Testis (tissue), 3 donors: Measurements from ENCODE around the gene MUS81. TPM values are rescaled to one million over a fixed set of nuclear protein-coding genes. Genes with fewer than 3 reads are reported as not detected.

Source experiments
- DNase-seq: peaks from one replicate; pipeline ENCODE4 v3.0.0-alpha.2; 2019
- H3K27ac ChIP-seq, 2 donors: fragments of 200-600 bp; sonication (generic); one replicate each; pipeline ENCODE4 v1.5.1; 2019
- H3K27me3 ChIP-seq: fragments of 200-600 bp; sonication (generic); one replicate; pipeline ENCODE4 v1.5.1; 2019
- H3K36me3 ChIP-seq: fragments of 200-600 bp; sonication (generic); one replicate; pipeline ENCODE4 v1.5.1; 2017; ENCODE audit warnings: low read depth; ENCODE audit errors: missing control alignments
- H3K4me1 ChIP-seq: fragments of 200-600 bp; sonication (generic); one replicate; pipeline ENCODE4 v1.5.1; 2019
- H3K4me3 ChIP-seq, 2 donors: fragments of 200-600 bp; sonication (generic); one replicate each; pipeline ENCODE4 v1.5.1; 2017 to 2019
- H3K9me3 ChIP-seq: fragments of 200-600 bp; sonication (generic); one replicate; pipeline ENCODE4 v1.5.1; 2017
- CTCF ChIP-seq, 3 experiments: fragments of 450-650 bp in 2 of 3; fragments of 200-600 bp in 1 of 3; sonication (generic) in 1 of 3; IDR thresholded peaks; one replicate each; pipeline ENCODE4 v1.5.1; 2016 to 2019; ENCODE audit warnings: antibody characterized with exemption in 3 of 3, mild to moderate bottlenecking in 2 of 3, moderate library complexity in 1 of 3
- POLR2A ChIP-seq: fragments of 450-650 bp; IDR thresholded peaks from one replicate; pipeline ENCODE4 v1.6.1; 2017; ENCODE audit warnings: antibody characterized with exemption, mild to moderate bottlenecking, moderate library complexity
- WGBS, 2 donors: methylation state at CpG; one replicate each; pipeline ENCODE4 v1.1.5; 2018; 5-methylcytosine and 5-hydroxymethylcytosine counted together
- intact Hi-C: fragments of 100-400 bp; cut with DNase I; formaldehyde crosslinking; loops from one replicate; pipeline ENCODE4 v1.15.1; 2023; ENCODE audit warnings: low total_unique reads
- polyA plus RNA-seq: library from polyadenylated mRNA; stranded (reverse); fragments of 350-450 nt; fragmentation: Illumina TruSeq; extraction: RNeasy Lipid Tissue Mini Kit (QIAGEN cat#74804); gene quantifications from one replicate; pipeline ENCODE4 v1.2.3, GENCODE V29; 2014; ENCODE audit warnings: low read depth, low replicate concordance; ENCODE audit not compliant: insufficient read depth
- total RNA-seq, 2 donors: library from RNA; depleted of rRNA; stranded (reverse); fragments of >200 nt; gene quantifications; one replicate each; pipeline ENCODE4 v1.2.3, GENCODE V29; 2016

MUS81 gene
- total and polyA plus RNA-seq, 3 donors from 2014 or later = 49.9 to 74.0 (median 57.2) TPM

DNA sequence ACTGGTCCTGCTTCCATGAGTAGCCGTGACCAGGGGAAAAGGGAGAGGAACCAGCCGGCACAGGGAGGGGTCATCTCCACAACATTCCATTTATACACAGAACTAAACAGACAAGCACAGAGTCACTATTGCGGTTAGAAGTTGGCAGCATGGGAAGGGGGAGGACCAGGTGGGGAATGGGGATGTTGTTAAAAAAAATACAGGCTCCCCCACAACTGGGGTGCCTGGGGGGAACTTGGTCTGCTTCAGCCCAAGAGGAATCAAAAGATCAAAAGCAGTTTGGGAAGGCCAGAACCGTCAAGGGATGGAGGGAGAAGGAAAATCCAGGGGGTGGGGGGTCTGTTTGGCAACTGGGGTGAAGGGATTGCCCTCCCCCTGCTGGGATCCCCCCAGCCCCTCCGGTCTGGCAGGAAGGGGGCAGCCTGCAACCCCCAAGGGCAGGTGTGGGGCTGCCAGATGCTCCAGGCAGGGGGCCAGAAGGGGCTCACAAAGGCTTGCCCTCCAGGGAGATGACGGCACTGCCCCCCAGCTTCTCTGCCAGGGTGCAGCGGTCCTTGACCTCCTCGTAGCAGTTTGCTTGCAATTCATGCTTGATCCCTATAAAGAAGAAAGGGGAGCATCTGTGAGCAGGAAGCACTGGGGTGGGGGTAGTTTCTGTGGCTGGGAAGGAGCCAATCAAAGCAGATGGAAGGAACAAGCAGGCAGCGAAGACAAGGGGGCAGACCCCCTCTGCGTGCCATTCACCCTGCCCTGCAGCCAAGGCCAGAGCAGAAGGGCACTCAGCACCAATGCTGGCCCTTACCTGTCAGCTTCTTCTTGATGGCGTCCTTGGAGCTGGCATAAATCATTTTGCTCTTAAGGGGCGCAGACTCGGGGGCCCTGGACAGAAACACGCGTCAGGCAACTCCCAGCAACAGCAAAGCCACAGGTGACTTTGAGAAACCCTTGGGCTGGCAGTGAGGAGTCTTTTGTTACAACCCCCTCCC lies 5.1 kb upstream of the MUS81 start:
- no peak overlapping the region for H3K27ac ChIP-seq

GRCh38 chr11:65855927-65856363 lies 4.3 kb upstream of the MUS81 start:
- 62 to 76% methylated on average over 15 of the region's 15 CpGs for WGBS, 2 donors
- TF ChIP-seq POLR2A = no peak
- no peak for TF ChIP-seq CTCF (IDR thresholded peaks at IDR 0.05)
- H3K4me1 ChIP-seq = peaks cover 6% of the 10 kb centered on the region
- intact Hi-C loops = no loop called here
- no peaks in the 10 kb centered on the region for H3K9me3 ChIP-seq
- no peak for DNase-seq
- no peak overlapping the region for H3K27ac ChIP-seq
- no peaks in the 10 kb centered on the region for H3K27me3 ChIP-seq
- no peak overlapping the region for H3K4me3 ChIP-seq
- no peaks in the 10 kb centered on the region for H3K36me3 ChIP-seq

More for the DNA sequence above, 5.1 kb upstream of the MUS81 start:
- WGBS, 2 donors = 71 to 75% methylated on average over 15 of the region's 15 CpGs
- Histone ChIP-seq H3K27me3 (no peaks in the 10 kb centered on the region), H3K4me3 (no peak overlapping the region), H3K9me3 (no peaks in the 10 kb centered on the region), H3K4me1 (peaks cover 6% of the 10 kb centered on the region), H3K36me3 (no peaks in the 10 kb centered on the region)
- intact Hi-C loops = no loop called here
- TF ChIP-seq POLR2A (no peak), CTCF (IDR thresholded peaks at IDR 0.05) (no peak)
- no peak for DNase-seq

DNA sequence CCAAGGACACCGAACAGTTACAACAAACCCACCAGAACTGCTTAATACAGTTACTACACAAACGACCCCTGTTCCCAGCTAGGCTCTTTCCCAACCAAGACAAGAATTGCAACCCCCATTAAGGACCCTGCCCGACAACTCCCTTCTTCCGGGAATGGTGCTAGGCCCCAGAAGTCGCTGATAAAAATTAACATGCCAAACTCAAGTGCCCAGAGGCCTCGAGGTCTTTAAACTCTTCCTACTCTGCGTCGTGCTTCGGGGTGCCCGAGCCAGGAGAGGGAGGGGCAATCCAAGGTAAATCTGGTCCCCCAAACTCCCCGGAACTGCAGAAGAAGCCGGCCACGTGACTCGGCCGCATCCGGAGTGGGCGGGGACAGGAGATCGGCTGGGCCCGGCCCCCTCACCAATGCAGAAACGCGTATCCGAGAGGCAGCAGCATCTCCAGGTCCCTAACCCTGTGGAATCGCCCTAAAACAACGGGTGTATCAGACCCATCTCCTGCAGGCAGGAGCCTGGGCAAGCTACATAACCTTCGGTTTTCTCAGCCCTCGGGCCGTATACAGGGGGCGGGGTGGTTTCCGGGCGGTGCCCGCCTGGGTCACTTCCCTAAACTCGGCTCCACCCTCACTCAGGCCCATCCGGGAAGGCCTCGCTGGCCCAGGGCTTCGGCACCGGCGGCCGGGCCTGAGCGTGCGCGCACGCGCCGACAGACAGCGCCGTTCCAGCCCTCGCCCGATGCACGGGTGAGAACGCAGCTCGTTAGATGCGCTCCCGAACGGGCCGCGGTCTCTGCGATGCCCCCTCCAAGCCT lies 3.3 kb upstream of the MUS81 start:
- peak overlapping the region; percentile 88 to 94 for H3K27ac ChIP-seq
- peak; percentile 90 for DNase-seq
- TF ChIP-seq POLR2A (no peak), CTCF (IDR thresholded peaks at IDR 0.05) (no peak)
- peaks cover 13% of the 10 kb centered on the region for H3K4me1 ChIP-seq
- H3K9me3 ChIP-seq = no peaks in the 10 kb centered on the region
- intact Hi-C loops = no loop called here
- H3K4me3 ChIP-seq = peak overlapping the region; percentile 85 to 97
- no peaks in the 10 kb centered on the region for H3K36me3 ChIP-seq
- 2 to 10% methylated on average over 5 to 56 of the region's 57 CpGs for WGBS, 2 donors
- no peaks in the 10 kb centered on the region for H3K27me3 ChIP-seq

DNA sequence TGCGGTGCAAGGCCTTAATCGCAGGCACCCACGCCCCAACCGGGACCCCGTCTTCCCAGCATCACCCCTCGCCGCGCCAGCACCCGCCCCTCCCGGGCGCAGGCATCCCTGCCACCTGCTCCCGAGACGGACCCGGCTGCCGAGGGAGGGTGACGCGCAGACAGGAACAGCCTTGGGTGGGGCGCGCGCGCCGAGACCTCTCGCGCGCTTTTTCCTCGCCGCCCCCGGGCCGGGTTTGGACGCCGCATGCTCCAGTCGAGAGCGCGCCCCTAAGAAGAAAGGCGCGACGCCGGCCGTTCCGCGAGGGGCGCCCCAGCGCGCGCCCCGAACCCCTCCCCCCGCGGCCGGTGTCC lies 2.8 kb upstream of the MUS81 start:
- H3K9me3 ChIP-seq = no peaks in the 10 kb centered on the region
- H3K4me3 ChIP-seq = peak overlapping the region; percentile 85 to 97
- H3K27me3 ChIP-seq = no peaks in the 10 kb centered on the region
- peaks cover 13% of the 10 kb centered on the region for H3K4me1 ChIP-seq
- 2% methylated on average over 28 of the region's 49 CpGs; no CpG with 5 or more reads in 1 of the 2 donors for WGBS, 2 donors
- intact Hi-C loops = no loop called here
- peak; percentile 55 for DNase-seq
- no peaks in the 10 kb centered on the region for H3K36me3 ChIP-seq
- TF ChIP-seq POLR2A (no peak), CTCF (IDR thresholded peaks at IDR 0.05) (no peak)
- H3K27ac ChIP-seq = peak overlapping the region; percentile 88 to 94
